HL-60 (cell line): ENCODE results near the gene CYP2A6.
"Not testable (repeated sequence)": the region's sequence is repeated elsewhere in the genome, so short reads cannot be mapped to it uniquely, and the experiment has no call there.

Experiments
- DNase-seq, 2 experiments: peaks; one replicate each; pipeline ENCODE4 v3.0.0-alpha.2; 2010 to 2020; ENCODE audit warnings: low read depth in 1 of 2, low spot score in 1 of 2
- H3K27ac ChIP-seq: fragments of 250-450 bp; sonication (Bioruptor Pico); replicated peaks from 2 replicates; pipeline ENCODE4 v1.5.1; 2020; ENCODE audit warnings: mild to moderate bottlenecking, moderate library complexity
- H3K27me3 ChIP-seq: fragments of 250-450 bp; sonication (Bioruptor Pico); 2 replicates; pipeline ENCODE4 v1.5.1; 2021; ENCODE audit warnings: mild to moderate bottlenecking, moderate library complexity; ENCODE audit not compliant: insufficient read depth, poor library complexity, severe bottlenecking
- H3K4me3 ChIP-seq: replicated peaks from 2 replicates; pipeline ENCODE4 v1.5.1; 2011; ENCODE audit warnings: mild to moderate bottlenecking, control low read depth, low read length; ENCODE audit not compliant: insufficient read depth
- GABPA ChIP-seq: IDR thresholded peaks from 2 replicates; pipeline ENCODE4 v1.6.1; 2012; ENCODE audit warnings: low read depth
- POLR2AphosphoS5 ChIP-seq: IDR thresholded peaks from 2 replicates; pipeline ENCODE4 v1.6.1; 2012; ENCODE audit warnings: low read depth
- REST ChIP-seq: IDR thresholded peaks from 2 replicates; pipeline ENCODE4 v1.6.1; 2012; ENCODE audit warnings: low read depth; ENCODE audit not compliant: insufficient replicate concordance
- SPI1 ChIP-seq: IDR thresholded peaks from 2 replicates; pipeline ENCODE4 v1.6.1; 2012; ENCODE audit warnings: low read depth, mild to moderate bottlenecking, borderline replicate concordance
- TF ChIP-seq, protein P1 (sequence below): IDR thresholded peaks from one replicate; pipeline ENCODE4 v1.5.1; 2011; ENCODE audit warnings: low read length, control low read depth, inconsistent platforms; ENCODE audit not compliant: insufficient read depth

CYP2A6 gene

GRCh38 chr19:40811478-40812341 is 38.5 kb downstream of the CYP2A6 start:
- H3K4me3 ChIP-seq = no peak overlapping the region
- H3K27me3 ChIP-seq = no peaks in the 10 kb centered on the region
- no peak for DNase-seq
- no peak for TF ChIP-seq SPI1
- TF ChIP-seq REST = no peak
- no peak for TF ChIP-seq GABPA
- TF ChIP-seq, protein P1, sequence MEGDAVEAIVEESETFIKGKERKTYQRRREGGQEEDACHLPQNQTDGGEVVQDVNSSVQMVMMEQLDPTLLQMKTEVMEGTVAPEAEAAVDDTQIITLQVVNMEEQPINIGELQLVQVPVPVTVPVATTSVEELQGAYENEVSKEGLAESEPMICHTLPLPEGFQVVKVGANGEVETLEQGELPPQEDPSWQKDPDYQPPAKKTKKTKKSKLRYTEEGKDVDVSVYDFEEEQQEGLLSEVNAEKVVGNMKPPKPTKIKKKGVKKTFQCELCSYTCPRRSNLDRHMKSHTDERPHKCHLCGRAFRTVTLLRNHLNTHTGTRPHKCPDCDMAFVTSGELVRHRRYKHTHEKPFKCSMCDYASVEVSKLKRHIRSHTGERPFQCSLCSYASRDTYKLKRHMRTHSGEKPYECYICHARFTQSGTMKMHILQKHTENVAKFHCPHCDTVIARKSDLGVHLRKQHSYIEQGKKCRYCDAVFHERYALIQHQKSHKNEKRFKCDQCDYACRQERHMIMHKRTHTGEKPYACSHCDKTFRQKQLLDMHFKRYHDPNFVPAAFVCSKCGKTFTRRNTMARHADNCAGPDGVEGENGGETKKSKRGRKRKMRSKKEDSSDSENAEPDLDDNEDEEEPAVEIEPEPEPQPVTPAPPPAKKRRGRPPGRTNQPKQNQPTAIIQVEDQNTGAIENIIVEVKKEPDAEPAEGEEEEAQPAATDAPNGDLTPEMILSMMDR = no peak
- no peak for TF ChIP-seq POLR2AphosphoS5
- peak overlapping the region; percentile 3; the same call in 1 of the 2 replicates for H3K27ac ChIP-seq

- H3K4me3 ChIP-seq, H3K27me3 ChIP-seq: not testable (repeated sequence)
- H3K27ac ChIP-seq = peak overlapping the region; percentile 3; the same call in 1 of the 2 replicates
- peak in 1 of 2 experiments; percentile 58 for DNase-seq
Measured at GRCh38 chr19:40810649-40811408, 39.4 kb downstream of the CYP2A6 start.

GRCh38 chr19:40810160-40810559 is 40.1 kb downstream of the CYP2A6 start:
- H3K4me3 ChIP-seq = no peak overlapping the region
- DNase-seq = no peak
- H3K27ac ChIP-seq = no peak overlapping the region
- no peaks in the 10 kb centered on the region for H3K27me3 ChIP-seq
- TF ChIP-seq POLR2AphosphoS5 = no peak
- no peak for TF ChIP-seq SPI1
- no peak for TF ChIP-seq REST
- TF ChIP-seq, protein P1 = no peak
- TF ChIP-seq GABPA = no peak

- TF ChIP-seq REST = no peak
- peak; percentile 52; the same call in 1 of the 2 replicates for TF ChIP-seq POLR2AphosphoS5
- TF ChIP-seq GABPA = no peak
- TF ChIP-seq SPI1 = no peak
- TF ChIP-seq, protein P1 = no peak
- Histone ChIP-seq H3K27ac (no peak overlapping the region), H3K27me3 (no peaks in the 10 kb centered on the region), H3K4me3 (no peak overlapping the region)
- no peak for DNase-seq
Measured at GRCh38 chr19:40809358-40810086, 40.7 kb downstream of the CYP2A6 start.
